Spinal cord (tissue), 10 donors: Measurements from ENCODE around the gene BPTF. TPM values are rescaled to one million over a fixed set of nuclear protein-coding genes. Genes with fewer than 3 reads are reported as not detected.
A peak's percentile ranks its signal among the peaks of the same experiment; 100 is the strongest.
"Not testable (repeated sequence)": the region's sequence is repeated elsewhere in the genome, so short reads cannot be mapped to it uniquely, and the experiment has no call there.

ENCODE experiments used
- DNase-seq, 6 donors: peaks; one replicate each; pipeline versions ENCODE4 v3.0.0 to v3.0.0-alpha.2; 2013 to 2015; ENCODE audit warnings: low spot score in 6 of 6, low read depth in 4 of 6
- H3K27ac ChIP-seq: one replicate; pipeline ENCODE4 v1.5.1; 2013; ENCODE audit warnings: low read depth, low read length, control low read depth
- H3K27me3 ChIP-seq: one replicate; pipeline ENCODE4 v1.6.1; 2013; ENCODE audit warnings: low read length; ENCODE audit not compliant: control insufficient read depth, insufficient read depth
- H3K36me3 ChIP-seq: one replicate; pipeline ENCODE4 v1.6.1; 2013; ENCODE audit warnings: low read length; ENCODE audit not compliant: control insufficient read depth, insufficient read depth
- H3K4me1 ChIP-seq: one replicate; pipeline ENCODE4 v1.6.1; 2013; ENCODE audit warnings: low read length; ENCODE audit not compliant: control insufficient read depth, insufficient read depth
- H3K4me3 ChIP-seq: one replicate; pipeline ENCODE4 v1.5.1; 2013; ENCODE audit warnings: low read depth, low read length, control low read depth
- H3K9me3 ChIP-seq: one replicate; pipeline ENCODE4 v1.6.1; 2013; ENCODE audit warnings: low read length; ENCODE audit not compliant: control insufficient read depth, insufficient read depth
- WGBS: methylation state at CpG from one replicate; pipeline ENCODE4 v1.1.5; 2013; ENCODE audit warnings: missing lambda C conversion rate; ENCODE audit not compliant: insufficient coverage; 5-methylcytosine and 5-hydroxymethylcytosine counted together
- polyA plus RNA-seq, 2 donors: library from polyadenylated mRNA; unstranded; fragments of 120-200 nt; gene quantifications; one replicate each; pipeline ENCODE4 v1.2.1, GENCODE V29; 2013; ENCODE audit not compliant: insufficient read length in 2 of 2
- total RNA-seq, 2 donors: library from RNA; depleted of rRNA in 1 of 2; stranded (reverse); fragments of 120-200 nt in 1 of 2; fragments of >200 nt in 1 of 2; gene quantifications; one replicate each; pipeline versions ENCODE4 v1.2.3 to v1.2.4, GENCODE V29; 2013 to 2014
- donor health status: healthy.

The BPTF gene
- total and polyA plus RNA-seq, 4 donors: 102 to 122 (median 103) TPM

DNA sequence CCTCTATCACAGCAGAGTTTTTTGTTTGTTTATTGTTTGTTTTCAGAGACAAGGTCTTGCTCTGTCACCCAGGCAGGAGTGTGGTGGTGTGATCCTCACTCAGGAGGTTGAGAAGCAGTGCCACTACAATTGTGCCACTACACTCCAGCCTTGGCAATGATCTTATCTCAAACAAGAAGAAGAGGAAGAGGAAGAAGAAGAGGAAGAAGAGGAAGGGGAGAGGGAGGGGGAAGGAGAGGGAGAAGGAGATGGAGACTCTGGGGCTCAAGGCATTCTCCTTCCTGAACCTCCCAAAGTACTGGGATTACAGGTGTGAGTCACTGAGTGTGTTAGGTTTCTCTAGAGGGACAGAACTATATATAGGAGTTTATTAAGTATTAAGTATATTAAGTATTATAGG is 188.1 kb downstream of the BPTF start:
- no peaks in the 10 kb centered on the region for H3K9me3 ChIP-seq
- no peak overlapping the region for H3K4me3 ChIP-seq
- no peaks in the 10 kb centered on the region for H3K36me3 ChIP-seq
- H3K27me3 ChIP-seq: no peaks in the 10 kb centered on the region
- H3K4me1 ChIP-seq: peaks cover 8% of the 10 kb centered on the region
- no peak for DNase-seq
- H3K27ac ChIP-seq: no peak overlapping the region

DNA sequence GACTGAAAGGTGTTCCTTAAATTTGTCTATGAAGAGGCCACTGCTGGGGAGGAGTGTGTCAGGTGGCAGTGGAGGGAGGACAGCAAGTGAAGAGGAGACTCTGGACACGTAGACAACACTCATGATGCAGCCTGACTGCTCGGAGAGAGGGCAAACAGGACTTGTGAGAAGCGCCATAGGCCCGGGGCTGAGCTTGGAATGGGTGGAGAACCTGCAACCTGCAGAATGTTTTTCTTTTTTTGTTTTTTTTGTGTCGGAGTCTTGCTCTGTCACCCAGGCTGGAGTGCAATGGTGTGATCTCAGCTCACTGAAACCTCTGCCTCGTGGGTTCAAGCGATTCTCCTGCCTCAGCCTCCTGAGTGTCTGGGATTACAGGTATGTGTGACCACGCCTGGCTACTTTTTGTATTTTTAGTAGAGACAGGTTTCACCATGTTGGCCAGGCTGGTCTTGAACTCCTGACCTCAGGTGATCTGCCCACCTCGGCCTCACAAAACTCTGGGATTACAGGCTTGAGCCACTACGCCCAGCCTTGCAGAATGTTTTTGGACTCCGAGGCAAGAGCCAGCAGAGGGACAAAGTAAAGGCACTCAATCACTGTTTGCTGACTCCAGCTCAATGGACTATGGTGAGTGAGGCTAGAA is 189.9 kb downstream of the BPTF start:
- DNase-seq: no peak
- Histone ChIP-seq H3K9me3 (no peaks in the 10 kb centered on the region), H3K27ac (no peak overlapping the region), H3K27me3 (no peaks in the 10 kb centered on the region), H3K4me3 (no peak overlapping the region), H3K36me3 (no peaks in the 10 kb centered on the region), H3K4me1 (peaks cover 9% of the 10 kb centered on the region)
- 83% methylated on average over 9 of the region's 11 CpGs for WGBS

DNA sequence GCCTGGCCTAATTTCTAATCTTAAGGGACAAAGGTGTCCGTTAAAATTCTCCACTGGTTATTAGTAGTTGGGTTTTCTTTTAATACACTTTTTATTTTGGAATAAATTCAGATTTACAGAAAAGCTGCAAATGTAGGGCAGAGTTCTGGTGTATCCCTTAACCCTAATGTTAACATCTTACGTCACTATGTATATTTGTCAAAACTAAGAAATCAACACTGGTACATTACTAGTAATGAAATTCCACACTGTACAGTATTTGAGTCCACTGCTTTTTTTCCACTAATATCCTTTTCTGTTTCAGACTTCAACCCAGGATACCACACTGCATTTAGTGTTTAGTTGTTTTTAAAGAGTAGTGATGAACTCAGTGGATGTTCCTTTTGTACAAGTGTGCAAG is 191.5 kb downstream of the BPTF start:
- no peak for DNase-seq
- H3K4me3 ChIP-seq: no peak overlapping the region
- peaks cover 10% of the 10 kb centered on the region for H3K4me1 ChIP-seq
- WGBS: no CpG with 5 or more reads among the region's 2 CpGs
- no peaks in the 10 kb centered on the region for H3K36me3 ChIP-seq
- no peaks in the 10 kb centered on the region for H3K9me3 ChIP-seq
- H3K27me3 ChIP-seq: no peaks in the 10 kb centered on the region
- H3K27ac ChIP-seq: no peak overlapping the region

- not testable (repeated sequence) for H3K4me3 ChIP-seq, DNase-seq, H3K4me1 ChIP-seq, H3K9me3 ChIP-seq, H3K27me3 ChIP-seq, H3K36me3 ChIP-seq, H3K27ac ChIP-seq
- 95% methylated on average over 13 of the region's 21 CpGs for WGBS
Measured at GRCh38 chr17:68018493-68018892, 193.2 kb downstream of the BPTF start.

DNA sequence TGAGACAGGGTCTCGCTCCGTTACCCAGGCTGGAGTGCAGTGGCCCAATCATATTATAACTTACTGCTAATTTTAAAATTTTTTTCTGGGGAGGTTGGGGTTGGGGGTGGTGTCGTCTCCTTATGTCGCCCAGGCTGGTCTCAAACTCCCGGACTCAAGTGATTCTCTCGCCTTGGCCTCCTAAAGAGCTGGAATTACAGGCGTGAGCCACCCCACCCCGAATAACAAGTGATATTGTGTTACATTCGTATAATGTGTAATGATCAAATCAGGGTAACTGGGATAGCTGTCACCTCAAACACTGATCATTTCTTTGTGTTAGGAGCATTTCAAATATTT is 194.0 kb downstream of the BPTF start:
- DNase-seq: no peak
- H3K9me3 ChIP-seq: no peaks in the 10 kb centered on the region
- no peaks in the 10 kb centered on the region for H3K36me3 ChIP-seq
- peaks cover 10% of the 10 kb centered on the region for H3K4me1 ChIP-seq
- 80% methylated on average over 2 of the region's 9 CpGs for WGBS
- no peak overlapping the region for H3K27ac ChIP-seq
- H3K27me3 ChIP-seq: no peaks in the 10 kb centered on the region
- peak overlapping the region; percentile 83 for H3K4me3 ChIP-seq

DNA sequence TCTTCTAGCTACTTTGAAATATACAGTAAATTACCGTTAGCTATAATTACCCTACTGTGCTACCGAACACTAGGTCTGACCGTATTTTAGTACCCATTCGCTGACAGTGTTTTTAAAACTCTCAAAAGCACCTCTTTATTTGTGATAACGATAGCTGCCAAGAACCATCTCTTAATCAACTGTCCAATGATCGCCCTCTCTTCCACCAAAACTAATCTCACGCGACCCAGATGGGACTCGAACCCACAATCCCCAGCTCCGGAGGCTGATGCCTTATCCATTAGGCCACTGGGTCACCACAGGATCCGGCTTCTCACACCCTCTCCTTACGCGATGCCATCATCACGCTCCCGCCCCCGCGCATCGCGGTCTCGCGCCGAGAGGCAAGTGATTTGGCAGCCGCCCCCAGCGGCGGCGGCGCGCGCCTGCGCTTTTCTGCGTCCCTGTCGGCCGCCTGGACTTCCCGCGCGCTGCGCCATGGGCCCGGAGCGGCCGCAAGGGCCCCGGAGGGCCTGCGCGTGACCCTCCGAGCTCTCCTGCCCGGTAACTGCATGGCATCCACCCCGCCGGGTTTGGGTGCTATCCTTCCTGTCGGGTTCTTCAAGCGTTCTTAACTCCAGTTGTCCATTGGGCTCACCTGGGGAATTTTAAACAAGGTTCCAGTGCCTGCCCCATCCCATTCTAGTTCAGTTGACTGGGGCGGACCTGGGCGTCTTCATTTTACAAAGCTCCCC is 194.5 kb downstream of the BPTF start:
- Histone ChIP-seq H3K9me3 (no peaks in the 10 kb centered on the region), H3K27ac (peak overlapping the region; percentile 89), H3K36me3 (no peaks in the 10 kb centered on the region), H3K4me1 (peaks cover 10% of the 10 kb centered on the region), H3K4me3 (peak overlapping the region; percentile 83), H3K27me3 (no peaks in the 10 kb centered on the region)
- WGBS: under 1% methylated on average over 51 of the region's 51 CpGs
- DNase-seq: peak; percentile 92 to 98 (median 94)

GRCh38 chr17:68020409-68020756 is 195.1 kb downstream of the BPTF start:
- H3K27me3 ChIP-seq: no peaks in the 10 kb centered on the region
- DNase-seq: no peak
- peaks cover 9% of the 10 kb centered on the region for H3K4me1 ChIP-seq
- H3K27ac ChIP-seq: peak overlapping the region; percentile 89
- peak overlapping the region; percentile 83 for H3K4me3 ChIP-seq
- H3K36me3 ChIP-seq: no peaks in the 10 kb centered on the region
- no peaks in the 10 kb centered on the region for H3K9me3 ChIP-seq
- WGBS: 0% methylated on average over 2 of the region's 12 CpGs

- not testable (repeated sequence) for H3K4me1 ChIP-seq, H3K27me3 ChIP-seq, H3K36me3 ChIP-seq, H3K9me3 ChIP-seq, DNase-seq
- peak overlapping the region; percentile 83 for H3K4me3 ChIP-seq
- 85% methylated on average over 9 of the region's 13 CpGs for WGBS
- H3K27ac ChIP-seq: peak overlapping the region; percentile 89
Measured at GRCh38 chr17:68020791-68021190, 195.5 kb downstream of the BPTF start.

GRCh38 chr17:68021963-68022362 is 196.7 kb downstream of the BPTF start:
- no peaks in the 10 kb centered on the region for H3K27me3 ChIP-seq
- no peak for DNase-seq
- no peaks in the 10 kb centered on the region for H3K9me3 ChIP-seq
- 100% methylated on average over 1 of the region's 8 CpGs for WGBS
- H3K36me3 ChIP-seq: no peaks in the 10 kb centered on the region
- H3K4me3 ChIP-seq: no peak overlapping the region
- H3K27ac ChIP-seq: no peak overlapping the region
- peaks cover 5% of the 10 kb centered on the region for H3K4me1 ChIP-seq

GRCh38 chr17:68022547-68022946 is 197.2 kb downstream of the BPTF start:
- not testable (repeated sequence) for H3K4me1 ChIP-seq, H3K27ac ChIP-seq, DNase-seq, H3K4me3 ChIP-seq, H3K36me3 ChIP-seq, H3K9me3 ChIP-seq, H3K27me3 ChIP-seq
- whole genome bisulfite sequencing: 94% methylated on average over 6 of the region's 15 CpGs
